Measurements from ENCODE around the gene ERMAP. TPM values are rescaled to one million over a fixed set of nuclear protein-coding genes. Genes with fewer than 3 reads are reported as not detected.

ERMAP gene
- total and polyA plus RNA-seq, 9 of the 15 experiments (the other 6 are each of a cell fraction or from before 2014, with no cell fraction given), result 8.0 to 31.4 (median 22.5) TPM

DNA sequence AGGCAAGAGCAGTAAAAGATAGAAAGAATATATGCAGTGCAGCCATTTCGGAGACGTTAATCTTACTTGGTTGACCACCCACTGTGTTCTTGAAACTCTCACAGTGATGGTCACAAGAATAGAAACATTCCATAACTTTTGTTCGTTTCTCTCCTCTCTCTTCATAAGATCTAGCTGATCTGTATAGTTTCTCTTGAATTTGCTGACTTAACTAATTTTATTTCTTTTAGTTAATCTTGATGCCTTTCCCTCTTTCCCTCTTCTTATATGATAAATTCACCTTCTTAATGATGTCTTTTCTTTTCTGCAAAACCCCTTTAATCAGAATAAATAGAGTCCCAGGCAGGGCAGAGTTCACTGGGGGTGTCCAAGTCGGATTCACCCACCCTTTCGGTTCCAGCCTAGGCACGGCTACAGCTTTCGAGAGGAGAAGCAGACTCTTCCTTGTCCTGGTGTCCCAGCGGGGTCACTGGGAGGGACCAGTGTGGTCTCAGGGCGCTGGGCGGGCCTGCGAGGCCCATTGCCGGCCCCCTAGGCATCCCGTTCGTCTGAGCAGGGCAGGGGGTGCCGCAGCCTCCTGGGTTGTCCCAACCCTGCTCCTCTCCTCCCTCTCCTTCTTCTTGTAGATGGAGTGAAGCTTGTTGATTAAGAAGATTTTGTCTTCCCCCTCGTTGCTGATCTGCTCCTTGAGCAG is 69.3 kb downstream of the ERMAP start:
- H3K4me3 ChIP-seq, result no peak overlapping the region
- ChIA-PET POLR2A (no interaction called here), CTCF (ENCODE audit: low intra/inter-chr PET ratio) (no interaction called here)
- intact Hi-C loops (cut with micrococcal nuclease) (no loop called here), in situ Hi-C loops (cut with MboI) (no loop called here)
- WGBS (ENCODE audit: insufficient coverage, low coverage, missing lambda C conversion rate), result 40% methylated on average over 16 of the region's 16 CpGs
- FAIRE-seq (no peak), DNase-seq (ENCODE audit: extremely low read depth in 1 of 4, low spot score in 3 of 4) (no peak), ATAC-seq (peak; percentile 15; the same call in 1 of the 3 replicates)
- no peaks in the 10 kb centered on the region for H3K9me3 ChIP-seq (replicated peaks; ENCODE audit: control insufficient read depth, insufficient read depth, low read depth, low read length)
- peak overlapping the region in 1 of 2 experiments; percentile 61; a peak in 2 of 4 replicates for H3K9ac ChIP-seq (ENCODE audit: insufficient read depth in 1 of 2, low read depth in 2 of 2, low read length in 2 of 2)
- no peak overlapping the region for H3K4me2 ChIP-seq (ENCODE audit: insufficient read depth, low read length)
- H3K4me1 ChIP-seq (replicated peaks in 1 of 2; ENCODE audit: control insufficient read depth in 2 of 2, insufficient read depth in 2 of 2, low read length in 2 of 2), result peaks cover 0 to 24% of the 10 kb centered on the region in 2 experiments; a peak in 3 of 5 replicates
- BruUV-seq (replicated peaks), result no TSS peak
- TF ChIP-seq MAFK (IDR thresholded peaks at IDR 0.05; ENCODE audit: low read length) (peak; percentile 87), ZSCAN29 (IDR thresholded peaks at IDR 0.05) (no peak), C11orf30 (IDR thresholded peaks at IDR 0.05; ENCODE audit: low read depth) (peak; percentile 95), MAFF (IDR thresholded peaks at IDR 0.05; ENCODE audit: low read length) (peak; percentile 93), MAFG (tag; conservative IDR thresholded peaks at IDR 0.05) (peak; percentile 93), ZNF316 (IDR thresholded peaks at IDR 0.05) (peak; percentile 98), SMAD4 (CRISPR knock-in tag; conservative IDR thresholded peaks at IDR 0.05) (no peak)
- no peaks in the 10 kb centered on the region for H3K79me2 ChIP-seq (ENCODE audit: control insufficient read depth, insufficient read depth, low read length)
- H3K36me3 ChIP-seq (ENCODE audit: control insufficient read depth, insufficient read depth, low read length), result no peaks in the 10 kb centered on the region
- H3K9me1 ChIP-seq (ENCODE audit: control insufficient read depth, insufficient read depth, low read length), result no peaks in the 10 kb centered on the region
- H3K27ac ChIP-seq (ENCODE audit: extremely low read depth, low read depth, low read length), result no peak overlapping the region
- no peaks in the 10 kb centered on the region for H4K20me1 ChIP-seq (replicated peaks; ENCODE audit: control insufficient read depth, insufficient read depth, low read length)
- no peaks in the 10 kb centered on the region for H3K27me3 ChIP-seq (ENCODE audit: control insufficient read depth in 2 of 2, insufficient read depth in 2 of 2, low read length in 2 of 2)
- peak overlapping the region; percentile 55 for H2AFZ ChIP-seq (ENCODE audit: low read depth, low read length)

DNA sequence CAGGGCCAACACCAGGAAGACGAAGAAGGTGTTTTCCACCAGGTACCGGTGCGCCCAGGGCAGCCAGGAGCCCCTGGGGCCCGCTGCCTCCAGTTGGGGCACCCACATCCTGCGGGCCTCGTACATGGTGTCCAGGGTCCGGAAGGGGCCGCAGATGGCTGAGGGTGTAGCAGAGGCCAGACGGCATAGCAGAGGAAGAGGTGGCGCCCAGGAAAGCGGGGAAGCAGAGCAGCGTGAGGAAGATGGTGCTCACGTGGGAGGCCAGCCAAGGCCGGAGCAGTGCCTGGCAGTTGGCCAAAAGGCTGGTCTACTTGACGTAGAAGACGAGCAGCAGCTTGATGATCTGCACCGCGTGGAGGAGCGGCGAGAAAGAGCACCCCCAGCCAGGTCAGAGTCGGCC is 69.9 kb downstream of the ERMAP start:
- ATAC-seq, result peak; percentile 54
- TF ChIP-seq NFIC (IDR thresholded peaks at IDR 0.05), result peak; percentile 95
- no peak for TF ChIP-seq HLTF (IDR thresholded peaks at IDR 0.05)

More for the DNA sequence above, 69.9 kb downstream of the ERMAP start:
- FAIRE-seq, result no peak
- Histone ChIP-seq H3K36me3 (ENCODE audit: control insufficient read depth, insufficient read depth, low read length) (no peaks in the 10 kb centered on the region), H3K9me3 (replicated peaks; ENCODE audit: control insufficient read depth, insufficient read depth, low read depth, low read length) (no peaks in the 10 kb centered on the region), H3K4me1 (replicated peaks in 1 of 2; ENCODE audit: control insufficient read depth in 2 of 2, insufficient read depth in 2 of 2, low read length in 2 of 2) (peaks cover 0 to 24% of the 10 kb centered on the region in 2 experiments; a peak in 3 of 5 replicates), H3K79me2 (ENCODE audit: control insufficient read depth, insufficient read depth, low read length) (no peaks in the 10 kb centered on the region), H3K9me1 (ENCODE audit: control insufficient read depth, insufficient read depth, low read length) (no peaks in the 10 kb centered on the region), H2AFZ (ENCODE audit: low read depth, low read length) (peak overlapping the region; percentile 55), H3K27me3 (ENCODE audit: control insufficient read depth in 2 of 2, insufficient read depth in 2 of 2, low read length in 2 of 2) (peaks cover 0 to 5% of the 10 kb centered on the region in 2 experiments; a peak in 1 of 5 replicates), H4K20me1 (replicated peaks; ENCODE audit: control insufficient read depth, insufficient read depth, low read length) (no peaks in the 10 kb centered on the region), H3K4me2 (ENCODE audit: insufficient read depth, low read length) (no peak overlapping the region; the same call in 1 of the 2 replicates), H3K9ac (ENCODE audit: insufficient read depth in 1 of 2, low read depth in 2 of 2, low read length in 2 of 2) (no peak overlapping the region), H3K4me3 (no peak overlapping the region), H3K27ac (ENCODE audit: extremely low read depth, low read depth, low read length) (no peak overlapping the region)
- peak in 1 of 4 experiments; percentile 50 for DNase-seq (ENCODE audit: extremely low read depth in 1 of 4, low spot score in 3 of 4)
- POLR2A ChIA-PET, result no interaction called here
- BruUV-seq (replicated peaks), result no TSS peak
- CTCF ChIA-PET (ENCODE audit: low intra/inter-chr PET ratio), result no interaction called here
- intact Hi-C loops (cut with micrococcal nuclease), result no loop called here
- in situ Hi-C loops (cut with MboI), result no loop called here
- WGBS (ENCODE audit: insufficient coverage, low coverage, missing lambda C conversion rate), result 43% methylated on average over 21 of the region's 21 CpGs

Data from K562 (cell line).